CD14-positive monocyte (primary cell): ENCODE results near the gene CDH15. TPM values are rescaled to one million over a fixed set of nuclear protein-coding genes. Genes with fewer than 3 reads are reported as not detected.
"Not testable (repeated sequence)": the region's sequence is repeated elsewhere in the genome, so short reads cannot be mapped to it uniquely, and the experiment has no call there.

Source experiments
- DNase-seq, 3 donors: peaks; one replicate each; pipeline ENCODE4 v3.0.0-alpha.2; 2011 to 2022
- H2AFZ ChIP-seq: 2 replicates; pipeline ENCODE4 v1.6.0; 2012; ENCODE audit warnings: mild to moderate bottlenecking, low read depth, low read length, inconsistent platforms; ENCODE audit not compliant: insufficient read depth, poor library complexity, severe bottlenecking
- H3K27ac ChIP-seq, 2 donors: 1 replicate in 1 of 2; 2 replicates in 1 of 2; pipeline ENCODE4 v1.5.1; 2012 to 2013; ENCODE audit warnings: low read length in 2 of 2, control low read depth in 1 of 2, inconsistent platforms in 1 of 2, low read depth in 1 of 2, mild to moderate bottlenecking in 1 of 2
- H3K27me3 ChIP-seq, 2 donors: one replicate each; pipeline versions ENCODE4 v1.6.0 to v1.6.1; 2011 to 2013; ENCODE audit warnings: low read length in 2 of 2; ENCODE audit not compliant: control insufficient read depth in 2 of 2, insufficient read depth in 2 of 2
- H3K36me3 ChIP-seq, 2 donors: replicated peaks in 1 of 2; 1 replicate in 1 of 2; 2 replicates in 1 of 2; pipeline versions ENCODE4 v1.5.1 to v1.6.1; 2012 to 2013; ENCODE audit warnings: low read length in 2 of 2, control low read depth in 1 of 2, inconsistent platforms in 1 of 2, mild to moderate bottlenecking in 1 of 2; ENCODE audit not compliant: insufficient read depth in 2 of 2, control insufficient read depth in 1 of 2
- H3K4me1 ChIP-seq, 2 donors: 1 replicate in 1 of 2; 2 replicates in 1 of 2; pipeline versions ENCODE4 v1.5.1 to v1.6.1; 2012 to 2013; ENCODE audit warnings: low read length in 2 of 2, control low read depth in 1 of 2, inconsistent platforms in 1 of 2, mild to moderate bottlenecking in 1 of 2, moderate library complexity in 1 of 2; ENCODE audit not compliant: insufficient read depth in 2 of 2, control insufficient read depth in 1 of 2
- H3K4me2 ChIP-seq: replicated peaks from 2 replicates; pipeline ENCODE3; 2012; ENCODE audit warnings: low read length, moderate library complexity, mild to moderate bottlenecking; ENCODE audit not compliant: poor library complexity, severe bottlenecking; ENCODE audit errors: extremely low read depth
- H3K4me3 ChIP-seq, 3 experiments: fragments of 200-600 bp in 1 of 3; sonication (generic) in 1 of 3; replicated peaks in 1 of 3; 1 replicate in 2 of 3; 2 replicates in 1 of 3; pipeline ENCODE4 v1.5.1; 2011 to 2013; ENCODE audit warnings: low read length in 3 of 3, mild to moderate bottlenecking in 3 of 3, control low read depth in 2 of 3, low read depth in 2 of 3, inconsistent platforms in 1 of 3, moderate library complexity in 1 of 3
- H3K79me2 ChIP-seq: 2 replicates; pipeline ENCODE4 v1.6.0; 2012; ENCODE audit warnings: mild to moderate bottlenecking, control low read depth, inconsistent platforms, low read length, moderate library complexity; ENCODE audit not compliant: insufficient read depth
- H3K9ac ChIP-seq: 2 replicates; pipeline ENCODE4 v1.6.0; 2017; ENCODE audit warnings: low read length, mild to moderate bottlenecking; ENCODE audit not compliant: insufficient read depth, poor library complexity, severe bottlenecking
- H3K9me3 ChIP-seq, 2 donors: replicated peaks in 1 of 2; 1 replicate in 1 of 2; 2 replicates in 1 of 2; pipeline versions ENCODE4 v1.5.1 to v1.6.1; 2012 to 2013; ENCODE audit warnings: low read length in 2 of 2, control low read depth in 1 of 2; ENCODE audit not compliant: control insufficient read depth in 1 of 2, insufficient read depth in 1 of 2
- H4K20me1 ChIP-seq: 2 replicates; pipeline ENCODE4 v1.6.0; 2012; ENCODE audit warnings: mild to moderate bottlenecking, low read length, control low read depth, moderate library complexity; ENCODE audit not compliant: insufficient read depth
- H3K27ac Mint-ChIP-seq, 7 donors: one replicate each; pipeline ENCODE4 v1.8.0; 2020; ENCODE audit warnings: mild to moderate bottlenecking in 7 of 7, mixed read lengths in 7 of 7, moderate library complexity in 6 of 7, inconsistent platforms in 2 of 7
- H3K27me3 Mint-ChIP-seq, 3 donors: one replicate each; pipeline ENCODE4 v1.8.0; 2021 to 2022; ENCODE audit warnings: low read depth in 3 of 3, mild to moderate bottlenecking in 3 of 3, mixed read lengths in 3 of 3, moderate library complexity in 3 of 3, inconsistent platforms in 1 of 3
- H3K36me3 Mint-ChIP-seq, 2 donors: one replicate each; pipeline ENCODE4 v1.8.0; 2020; ENCODE audit warnings: mixed read lengths in 2 of 2, inconsistent platforms in 1 of 2, mild to moderate bottlenecking in 1 of 2
- H3K4me1 Mint-ChIP-seq: one replicate; pipeline ENCODE4 v1.8.0; 2020; ENCODE audit warnings: mild to moderate bottlenecking, mixed read lengths
- H3K4me3 Mint-ChIP-seq, 2 donors: one replicate each; pipeline ENCODE4 v1.8.0; 2020; ENCODE audit warnings: mild to moderate bottlenecking in 2 of 2, mixed read lengths in 2 of 2, moderate library complexity in 1 of 2
- H3K9me3 Mint-ChIP-seq, 7 donors: one replicate each; pipeline ENCODE4 v1.8.0; 2020 to 2022; ENCODE audit warnings: mixed read lengths in 7 of 7, mild to moderate bottlenecking in 6 of 7, moderate library complexity in 6 of 7, inconsistent platforms in 2 of 7
- WGBS: methylation state at CpG from one replicate; pipeline ENCODE4 v1.1.5; 2013; ENCODE audit warnings: missing lambda C conversion rate; ENCODE audit not compliant: insufficient coverage; 5-methylcytosine and 5-hydroxymethylcytosine counted together
- intact Hi-C, 2 donors: fragments of 100-400 bp; cut with micrococcal nuclease; formaldehyde crosslinking; loops; one replicate each; pipeline versions ENCODE4 v1.15.0 to v1.15.1; 2023
- polyA plus RNA-seq, 3 donors: library from polyadenylated mRNA; depleted of rRNA in 1 of 3; unstranded in 2 of 3; stranded (reverse) in 1 of 3; fragments of 300-500 nt in 2 of 3; fragments of >200 nt in 1 of 3; fragmentation: Illumina TruSeq in 2 of 3; gene quantifications; 1 replicate in 2 of 3; 2 replicates in 1 of 3; pipeline ENCODE4 v1.2.3, GENCODE V29; 2012 to 2021
- TF ChIP-seq, protein P1 (sequence below): fragments of 200-600 bp; IDR thresholded peaks from one replicate; pipeline ENCODE4 v1.8.0; 2022; ENCODE audit warnings: antibody characterized with exemption, mild to moderate bottlenecking

CDH15 gene
- polyA plus RNA-seq, 3 donors = not detected

DNA sequence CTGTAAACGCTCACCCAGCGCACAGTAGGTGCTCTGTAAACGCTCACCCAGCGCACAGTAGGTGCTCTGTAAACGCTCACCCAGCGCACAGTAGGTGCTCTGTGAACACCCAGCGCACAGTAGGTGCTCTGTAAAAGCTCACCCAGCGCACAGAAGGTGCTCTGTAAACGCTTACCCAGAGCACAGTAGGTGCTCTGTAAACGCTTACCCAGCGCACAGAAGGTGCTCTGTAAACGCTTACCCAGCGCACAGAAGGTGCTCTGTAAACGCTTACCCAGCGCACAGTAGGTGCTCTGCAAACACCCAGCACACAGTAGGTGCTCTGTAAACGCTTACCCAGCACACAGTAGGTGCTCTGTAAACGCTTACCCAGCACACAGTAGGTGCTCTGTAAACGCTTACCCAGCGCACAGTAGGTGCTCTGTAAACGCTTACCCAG lies 15.1 kb downstream of the CDH15 start:
- H3K4me3 Mint-ChIP-seq, H3K4me1 ChIP-seq, H3K9ac ChIP-seq, DNase-seq, H3K4me2 ChIP-seq, H3K36me3 Mint-ChIP-seq, H3K9me3 ChIP-seq, intact Hi-C loops, H4K20me1 ChIP-seq, H3K4me1 Mint-ChIP-seq, H3K9me3 Mint-ChIP-seq, H3K27ac Mint-ChIP-seq, H3K27me3 ChIP-seq, H3K27ac ChIP-seq, H2AFZ ChIP-seq, H3K36me3 ChIP-seq, H3K4me3 ChIP-seq, H3K79me2 ChIP-seq: not testable (repeated sequence)
- WGBS = 92% methylated on average over 19 of the region's 20 CpGs
- peaks cover 9 to 27% (median 18%) of the 10 kb centered on the region in 3 donors for H3K27me3 Mint-ChIP-seq

DNA sequence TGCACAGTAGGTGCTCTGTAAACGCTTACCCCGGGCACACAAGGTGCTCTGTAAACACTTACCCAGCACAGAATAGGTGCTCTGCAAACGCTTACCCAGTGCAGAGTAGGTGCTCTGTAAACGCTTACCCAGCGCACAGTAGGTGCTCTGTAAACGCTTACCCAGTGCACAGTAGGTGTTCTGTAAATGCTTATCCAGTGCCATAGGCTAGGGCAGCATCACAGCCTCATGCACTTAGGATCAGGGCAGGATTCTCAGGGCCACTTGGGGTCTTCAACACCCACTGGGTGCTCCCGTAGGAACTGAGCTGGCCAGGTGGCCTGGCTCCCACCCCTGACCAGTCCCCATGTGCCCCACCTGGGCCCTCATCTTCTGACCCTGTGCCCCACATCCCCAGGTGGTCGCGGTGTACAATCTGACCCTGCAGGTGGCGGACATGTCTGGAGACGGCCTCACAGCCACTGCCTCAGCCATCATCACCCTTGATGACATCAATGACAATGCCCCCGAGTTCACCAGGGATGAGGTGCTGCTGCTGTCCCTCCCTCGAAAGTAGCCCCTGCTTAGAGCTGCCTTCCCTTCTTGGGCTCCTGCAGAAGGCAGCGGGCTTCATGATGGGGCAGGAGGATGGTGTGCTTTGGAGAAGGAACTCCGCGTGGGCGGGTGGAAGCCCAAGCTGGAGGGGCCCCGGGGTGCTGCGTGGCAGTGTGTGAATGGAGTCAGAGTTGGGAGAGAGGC lies 15.7 kb downstream of the CDH15 start:
- TF ChIP-seq, protein P1, sequence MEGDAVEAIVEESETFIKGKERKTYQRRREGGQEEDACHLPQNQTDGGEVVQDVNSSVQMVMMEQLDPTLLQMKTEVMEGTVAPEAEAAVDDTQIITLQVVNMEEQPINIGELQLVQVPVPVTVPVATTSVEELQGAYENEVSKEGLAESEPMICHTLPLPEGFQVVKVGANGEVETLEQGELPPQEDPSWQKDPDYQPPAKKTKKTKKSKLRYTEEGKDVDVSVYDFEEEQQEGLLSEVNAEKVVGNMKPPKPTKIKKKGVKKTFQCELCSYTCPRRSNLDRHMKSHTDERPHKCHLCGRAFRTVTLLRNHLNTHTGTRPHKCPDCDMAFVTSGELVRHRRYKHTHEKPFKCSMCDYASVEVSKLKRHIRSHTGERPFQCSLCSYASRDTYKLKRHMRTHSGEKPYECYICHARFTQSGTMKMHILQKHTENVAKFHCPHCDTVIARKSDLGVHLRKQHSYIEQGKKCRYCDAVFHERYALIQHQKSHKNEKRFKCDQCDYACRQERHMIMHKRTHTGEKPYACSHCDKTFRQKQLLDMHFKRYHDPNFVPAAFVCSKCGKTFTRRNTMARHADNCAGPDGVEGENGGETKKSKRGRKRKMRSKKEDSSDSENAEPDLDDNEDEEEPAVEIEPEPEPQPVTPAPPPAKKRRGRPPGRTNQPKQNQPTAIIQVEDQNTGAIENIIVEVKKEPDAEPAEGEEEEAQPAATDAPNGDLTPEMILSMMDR = no peak
- Histone ChIP-seq H3K36me3 (no peaks in the 10 kb centered on the region), H3K4me1 (peaks cover 0 to 3% of the 10 kb centered on the region in 2 donors), H4K20me1 (no peaks in the 10 kb centered on the region), H3K4me2 (no peak overlapping the region), H3K27me3 (peaks cover 0 to 7% of the 10 kb centered on the region in 2 donors), H3K79me2 (no peaks in the 10 kb centered on the region), H3K9me3 (no peaks in the 10 kb centered on the region), H2AFZ (no peak overlapping the region), H3K4me3 (no peak overlapping the region), H3K27ac (no peak overlapping the region), H3K9ac (no peak overlapping the region)
- intact Hi-C loops = no loop called here
- Mint-ChIP-seq H3K4me3 (no peak overlapping the region), H3K36me3 (no peaks in the 10 kb centered on the region), H3K9me3 (peaks cover 0 to 4% (median 1%) of the 10 kb centered on the region in 7 donors), H3K27me3 (peaks cover 9 to 25% (median 18%) of the 10 kb centered on the region in 3 donors), H3K27ac (peak overlapping the region in 6 of 7 donors; percentile 50 to 85 (median 70)), H3K4me1 (no peaks in the 10 kb centered on the region)
- WGBS = 48% methylated on average over 17 of the region's 19 CpGs
- DNase-seq = no peak
